A549 (cell line): ENCODE data around the gene KIF4A. TPM values are rescaled to one million over a fixed set of nuclear protein-coding genes. Genes with fewer than 3 reads are reported as not detected.

Experiments
- ATAC-seq, 2 experiments: fragments of 200-7000 bp in 1 of 2; fragments of >200 bp in 1 of 2; cut with Nextera tagmentation in 1 of 2; cut with Tn5 transposase in 1 of 2; 3 replicates each; pipeline versions ENCODE4 v1.8.0 to v1.9.1; 2018 to 2020; ENCODE audit warnings: mild to moderate bottlenecking in 1 of 2, moderate library complexity in 1 of 2
- CTCF ChIA-PET: fragments of 300-600 bp; sonication (Branson Sonifier 250); formaldehyde crosslinking; extraction: SDS; loops from one replicate; lab custom pipeline; 2021; ENCODE audit warnings: antibody characterized with exemption, inconsistent platforms; lab: Yijun Ruan, JAX
- POLR2A ChIA-PET: fragments of 350-600 bp; formaldehyde crosslinking; extraction: SDS; loops from one replicate; lab custom pipeline; 2021; ENCODE audit warnings: antibody characterized with exemption, inconsistent platforms; lab: Yijun Ruan, JAX
- DNase-seq, 2 experiments: peaks; one replicate each; pipeline versions ENCODE4 v3.0.0 to v3.0.0-alpha.2; 2011 to 2016; ENCODE audit warnings: low read depth in 1 of 2, low spot score in 1 of 2
- FAIRE-seq: peaks from 2 replicates; lab custom pipeline; 2011; peaks lifted over from hg19 to GRCh38; lab: Jason Lieb, UNC
- H3K27ac ChIP-seq, 2 experiments: fragments of >200 bp; sonication (Bioruptor Twin); formaldehyde crosslinking; 3 replicates each; pipeline ENCODE4 v1.5.1; 2016 to 2017
- H3K4me1 ChIP-seq: fragments of >200 bp; sonication (Bioruptor Twin); formaldehyde crosslinking; 3 replicates; pipeline ENCODE4 v1.6.1; 2016
- H3K4me2 ChIP-seq: fragments of >200 bp; sonication (Bioruptor Twin); formaldehyde crosslinking; 3 replicates; pipeline ENCODE4 v1.6.1; 2016
- H3K4me3 ChIP-seq: fragments of >200 bp; sonication (Bioruptor Twin); formaldehyde crosslinking; 3 replicates; pipeline ENCODE4 v1.5.1; 2016
- H3K9me3 ChIP-seq: fragments of >200 bp; sonication (Bioruptor Twin); formaldehyde crosslinking; 3 replicates; pipeline ENCODE4 v1.6.1; 2016
- ATOH8 ChIP-seq: fragments of 250-450 bp; sonication (Bioruptor Pico); IDR thresholded peaks from 2 replicates; pipeline ENCODE4 v1.5.0; 2020; ENCODE audit warnings: low read depth, mild to moderate bottlenecking, moderate library complexity
- BCL3 ChIP-seq: fragments of >200 bp; sonication (Bioruptor Twin); formaldehyde crosslinking; IDR thresholded peaks from 3 replicates; pipeline ENCODE4 v1.6.1; 2016
- CEBPB ChIP-seq, 2 experiments: fragments of >200 bp in 1 of 2; sonication (Bioruptor Twin) in 1 of 2; formaldehyde crosslinking in 1 of 2; IDR thresholded peaks; 2 replicates each; pipeline ENCODE4 v1.6.1; 2012 to 2016
- CHD2 ChIP-seq: fragments of 150-350 bp; IDR thresholded peaks from 2 replicates; pipeline ENCODE4 v1.6.1; 2014; ENCODE audit warnings: low read length; ENCODE audit not compliant: partially characterized antibody
- EHF ChIP-seq: fragments of 250-450 bp; sonication (Bioruptor Pico); IDR thresholded peaks from 2 replicates; pipeline ENCODE4 v1.5.0; 2020; ENCODE audit warnings: mild to moderate bottlenecking
- ELK1 ChIP-seq: fragments of 150-350 bp; IDR thresholded peaks from 2 replicates; pipeline ENCODE4 v1.6.1; 2014; ENCODE audit warnings: low read depth, mild to moderate bottlenecking, low read length
- ESRRA ChIP-seq: fragments of 150-350 bp; IDR thresholded peaks from 2 replicates; pipeline ENCODE4 v1.6.1; 2014; ENCODE audit warnings: mild to moderate bottlenecking, low read length, borderline replicate concordance
- FOSL2 ChIP-seq, 2 experiments: fragments of 450-650 bp in 1 of 2; fragments of >200 bp in 1 of 2; sonication (Bioruptor Twin) in 1 of 2; formaldehyde crosslinking; IDR thresholded peaks; 2 replicates each; pipeline versions ENCODE4 v1.5.0 to v1.6.1; 2016 to 2020; ENCODE audit warnings: mild to moderate bottlenecking in 1 of 2, moderate library complexity in 1 of 2
- HEYL ChIP-seq: fragments of 250-450 bp; sonication (Bioruptor Pico); IDR thresholded peaks from 2 replicates; pipeline ENCODE4 v1.8.0; 2021; ENCODE audit warnings: mild to moderate bottlenecking, moderate library complexity
- HMGXB4 ChIP-seq: fragments of 250-450 bp; sonication (Bioruptor Pico); IDR thresholded peaks from 2 replicates; pipeline ENCODE4 v1.5.0; 2021; ENCODE audit warnings: mild to moderate bottlenecking, moderate library complexity, borderline replicate concordance
- HOXA7 ChIP-seq: fragments of 250-450 bp; sonication (Bioruptor Pico); IDR thresholded peaks from 2 replicates; pipeline ENCODE4 v1.5.0; 2020; ENCODE audit warnings: mild to moderate bottlenecking, moderate library complexity
- JUN ChIP-seq, 2 experiments: fragments of >200 bp; sonication (Bioruptor Twin); formaldehyde crosslinking; IDR thresholded peaks; 2 replicates in 1 of 2; 3 replicates in 1 of 2; pipeline ENCODE4 v1.6.1; 2016 to 2017
- JUNB ChIP-seq: fragments of >200 bp; sonication (Bioruptor Twin); formaldehyde crosslinking; IDR thresholded peaks from 2 replicates; pipeline ENCODE4 v1.6.1; 2016
- MAFK ChIP-seq: fragments of 450-650 bp; IDR thresholded peaks from 2 replicates; pipeline ENCODE4 v1.6.1; 2014; ENCODE audit not compliant: partially characterized antibody
- MAX ChIP-seq: IDR thresholded peaks from 2 replicates; pipeline ENCODE4 v1.6.1; 2012
- NPAS2 ChIP-seq: fragments of 250-450 bp; sonication (Bioruptor Pico); IDR thresholded peaks from 2 replicates; pipeline ENCODE4 v1.8.0; 2022; ENCODE audit warnings: mild to moderate bottlenecking, moderate library complexity, borderline replicate concordance
- PHF8 ChIP-seq: fragments of 200-600 bp; sonication (generic); IDR thresholded peaks from 2 replicates; pipeline ENCODE4 v1.6.1; 2016; ENCODE audit warnings: low read depth, mild to moderate bottlenecking, antibody characterized with exemption, moderate library complexity, borderline replicate concordance
- POLR2AphosphoS2 ChIP-seq: conservative IDR thresholded peaks from 2 replicates; pipeline ENCODE4 v1.6.1; 2012; ENCODE audit warnings: low read length, improper control_type of control experiment, inconsistent platforms
- RAD21 ChIP-seq, 2 experiments: fragments of >200 bp in 1 of 2; sonication (Bioruptor Twin) in 1 of 2; formaldehyde crosslinking in 1 of 2; IDR thresholded peaks in 1 of 2; conservative IDR thresholded peaks in 1 of 2; 2 replicates in 1 of 2; 3 replicates in 1 of 2; pipeline ENCODE4 v1.6.1; 2012 to 2018; ENCODE audit warnings: inconsistent platforms in 1 of 2
- RARB ChIP-seq: fragments of 250-450 bp; sonication (Bioruptor Pico); IDR thresholded peaks from 2 replicates; pipeline ENCODE4 v1.8.0; 2021; ENCODE audit warnings: mild to moderate bottlenecking, moderate library complexity
- RNF2 ChIP-seq: fragments of 200-600 bp; sonication (generic); IDR thresholded peaks from 2 replicates; pipeline ENCODE4 v1.6.1; 2016; ENCODE audit warnings: low read depth, mild to moderate bottlenecking, antibody characterized with exemption, moderate library complexity, borderline replicate concordance
- SMC3 ChIP-seq: fragments of >200 bp; sonication (Bioruptor Twin); formaldehyde crosslinking; IDR thresholded peaks from 3 replicates; pipeline ENCODE4 v1.6.1; 2018; ENCODE audit warnings: inconsistent platforms
- SREBF2 ChIP-seq: fragments of 450-650 bp; IDR thresholded peaks from 2 replicates; pipeline ENCODE4 v1.6.1; 2014; ENCODE audit warnings: mild to moderate bottlenecking, moderate library complexity
- TFCP2L1 ChIP-seq: fragments of 250-450 bp; sonication (Bioruptor Pico); IDR thresholded peaks from 2 replicates; pipeline ENCODE4 v1.5.0; 2021; ENCODE audit warnings: mild to moderate bottlenecking
- TP53 ChIP-seq: fragments of 250-450 bp; sonication (Bioruptor Pico); IDR thresholded peaks from 2 replicates; pipeline ENCODE4 v1.5.0; 2021; ENCODE audit warnings: mild to moderate bottlenecking, moderate library complexity
- ZSCAN20 ChIP-seq: fragments of 250-450 bp; sonication (Bioruptor Pico); IDR thresholded peaks from 2 replicates; pipeline ENCODE4 v1.8.0; 2022; ENCODE audit warnings: mild to moderate bottlenecking, moderate library complexity
- WGBS: methylation state at CpG from one replicate; pipeline ENCODE4 v1.1.6; 2017; ENCODE audit errors: missing lambda C conversion rate; 5-methylcytosine and 5-hydroxymethylcytosine counted together
- polyA plus RNA-seq, 4 experiments: library from polyadenylated mRNA; depleted of rRNA in 3 of 4; stranded (reverse); fragments of >200 nt; fragmentation: RNase III in 1 of 4; extraction: RNeasy Plus Mini Kit Qiagen cat#74134 plus additional on column Dnase treatment in 1 of 4; gene quantifications; 2 replicates in 3 of 4; 3 replicates in 1 of 4; pipeline ENCODE4 v1.2.3, GENCODE V29; 2011 to 2017

The KIF4A gene
- polyA plus RNA-seq, 2 of the 4 experiments (the other 2 are of a cell fraction): 27.9 to 46.6 TPM

- CTCF ChIA-PET: interaction anchor here (1.0 to 4.8 kb wide), 6 partner anchors 7 to 303 kb away, joined by 3 to 44 read pairs (median 12); partner anchors contain the start of genes DLG3, GDPD2 and IGBP1
These were observed 146.4 kb downstream of the KIF4A start for GRCh38 chrX:70436343-70436742.

GRCh38 chrX:70437011-70437410 lies 147.1 kb downstream of the KIF4A start:
- FAIRE-seq: no peak
- Histone ChIP-seq H3K4me2 (no peak overlapping the region), H3K27ac (no peak overlapping the region), H3K4me1 (peaks cover 9% of the 10 kb centered on the region; the same call in 1 of the 3 replicates), H3K4me3 (no peak overlapping the region), H3K9me3 (no peaks in the 10 kb centered on the region)
- POLR2A ChIA-PET: no interaction called here
- no peak for DNase-seq
- TF ChIP-seq MAX (no peak), ATOH8 (CRISPR knock-in tag) (no peak), NPAS2 (CRISPR knock-in tag) (no peak), TFCP2L1 (CRISPR knock-in tag) (no peak), JUN (IDR thresholded peaks at IDR 0.05) (no peak), RARB (CRISPR knock-in tag) (no peak), ESRRA (no peak), CEBPB (IDR thresholded peaks at IDR 0.05) (no peak), ELK1 (no peak), JUNB (no peak), RAD21 (conservative IDR thresholded peaks at IDR 0.05 in 1 of 2, IDR thresholded peaks at IDR 0.05 in 1 of 2) (no peak), ZSCAN20 (no peak), FOSL2 (IDR thresholded peaks at IDR 0.05) (no peak), FOSL2 (CRISPR knock-in tag; IDR thresholded peaks at IDR 0.05) (no peak), BCL3 (no peak), HOXA7 (CRISPR knock-in tag) (no peak), CHD2 (no peak)
- no peak for ATAC-seq
- CTCF ChIA-PET: no interaction called here
- 84% methylated on average over 2 of the region's 2 CpGs for WGBS

More at GRCh38 chrX:70436343-70436742, 146.4 kb downstream of the KIF4A start:
- WGBS: 88% methylated on average over 14 of the region's 16 CpGs
- TF ChIP-seq HMGXB4 (CRISPR knock-in tag) (no peak), HOXA7 (CRISPR knock-in tag) (no peak), POLR2AphosphoS2 (no peak), RARB (CRISPR knock-in tag) (no peak), HEYL (no peak), SREBF2 (no peak), MAX (no peak), MAFK (no peak), ATOH8 (CRISPR knock-in tag) (no peak), ESRRA (no peak), EHF (CRISPR knock-in tag) (no peak), TP53 (CRISPR knock-in tag) (no peak), SMC3 (no peak), RNF2 (no peak), PHF8 (no peak)
- Histone ChIP-seq H3K27ac (no peak overlapping the region), H3K9me3 (no peaks in the 10 kb centered on the region), H3K4me1 (peaks cover 9% of the 10 kb centered on the region; the same call in 1 of the 3 replicates), H3K4me3 (no peak overlapping the region), H3K4me2 (no peak overlapping the region)
- ATAC-seq: no peak
- DNase-seq: no peak
- no peak for FAIRE-seq
- POLR2A ChIA-PET: no interaction called here
